ENCODE results near the gene EFCAB5.

EFCAB5 gene

GRCh38 chr17:30041551-30041950 is 100.1 kb downstream of the EFCAB5 start:
- H3K4me3 ChIP-seq (ENCODE audit: low read length), result no peak overlapping the region
- TF ChIP-seq CTCF (IDR thresholded peaks at IDR 0.05; ENCODE audit: insufficient read depth, low read depth, low read length, missing control alignments), result no peak
- no peak for DNase-seq (ENCODE audit: low read depth)

GRCh38 chr17:30062372-30062771 is 120.9 kb downstream of the EFCAB5 start:
- no peak overlapping the region for H3K4me3 ChIP-seq (ENCODE audit: low read length)
- no peak for DNase-seq (ENCODE audit: low read depth)
- TF ChIP-seq CTCF (IDR thresholded peaks at IDR 0.05; ENCODE audit: insufficient read depth, low read depth, low read length, missing control alignments), result no peak

GRCh38 chr17:30064738-30065137 is 123.3 kb downstream of the EFCAB5 start:
- no peak for TF ChIP-seq CTCF (IDR thresholded peaks at IDR 0.05; ENCODE audit: insufficient read depth, low read depth, low read length, missing control alignments)
- DNase-seq (ENCODE audit: low read depth), result no peak
- H3K4me3 ChIP-seq (ENCODE audit: low read length), result no peak overlapping the region

GRCh38 chr17:30068465-30068864 is 127.0 kb downstream of the EFCAB5 start:
- no peak overlapping the region for H3K4me3 ChIP-seq (ENCODE audit: low read length)
- DNase-seq (ENCODE audit: low read depth), result no peak
- no peak for TF ChIP-seq CTCF (IDR thresholded peaks at IDR 0.05; ENCODE audit: insufficient read depth, low read depth, low read length, missing control alignments)

GRCh38 chr17:30074254-30074653 is 132.8 kb downstream of the EFCAB5 start:
- TF ChIP-seq CTCF (IDR thresholded peaks at IDR 0.05; ENCODE audit: insufficient read depth, low read depth, low read length, missing control alignments), result no peak
- no peak for DNase-seq (ENCODE audit: low read depth)
- H3K4me3 ChIP-seq (ENCODE audit: low read length), result no peak overlapping the region

- H3K4me3 ChIP-seq (ENCODE audit: low read length), result no peak overlapping the region
- no peak for TF ChIP-seq CTCF (IDR thresholded peaks at IDR 0.05; ENCODE audit: insufficient read depth, low read depth, low read length, missing control alignments)
- DNase-seq (ENCODE audit: low read depth), result peak; percentile 43
These were observed 133.3 kb downstream of the EFCAB5 start for GRCh38 chr17:30074730-30075129.

GRCh38 chr17:30082773-30083172 is 141.3 kb downstream of the EFCAB5 start:
- no peak for TF ChIP-seq CTCF (IDR thresholded peaks at IDR 0.05; ENCODE audit: insufficient read depth, low read depth, low read length, missing control alignments)
- DNase-seq (ENCODE audit: low read depth), result no peak
- H3K4me3 ChIP-seq (ENCODE audit: low read length), result no peak overlapping the region
